NCI-H226 (cell line): Measurements from ENCODE around the gene BMPR1A.
A peak's percentile ranks its signal among the peaks of the same experiment; 100 is the strongest.
"Not testable (repeated sequence)": the region's sequence is repeated elsewhere in the genome, so short reads cannot be mapped to it uniquely, and the experiment has no call there.

Source experiments
- DNase-seq: peaks from one replicate; pipeline ENCODE4 v3.0.0-alpha.2; 2015

Gene BMPR1A

DNA sequence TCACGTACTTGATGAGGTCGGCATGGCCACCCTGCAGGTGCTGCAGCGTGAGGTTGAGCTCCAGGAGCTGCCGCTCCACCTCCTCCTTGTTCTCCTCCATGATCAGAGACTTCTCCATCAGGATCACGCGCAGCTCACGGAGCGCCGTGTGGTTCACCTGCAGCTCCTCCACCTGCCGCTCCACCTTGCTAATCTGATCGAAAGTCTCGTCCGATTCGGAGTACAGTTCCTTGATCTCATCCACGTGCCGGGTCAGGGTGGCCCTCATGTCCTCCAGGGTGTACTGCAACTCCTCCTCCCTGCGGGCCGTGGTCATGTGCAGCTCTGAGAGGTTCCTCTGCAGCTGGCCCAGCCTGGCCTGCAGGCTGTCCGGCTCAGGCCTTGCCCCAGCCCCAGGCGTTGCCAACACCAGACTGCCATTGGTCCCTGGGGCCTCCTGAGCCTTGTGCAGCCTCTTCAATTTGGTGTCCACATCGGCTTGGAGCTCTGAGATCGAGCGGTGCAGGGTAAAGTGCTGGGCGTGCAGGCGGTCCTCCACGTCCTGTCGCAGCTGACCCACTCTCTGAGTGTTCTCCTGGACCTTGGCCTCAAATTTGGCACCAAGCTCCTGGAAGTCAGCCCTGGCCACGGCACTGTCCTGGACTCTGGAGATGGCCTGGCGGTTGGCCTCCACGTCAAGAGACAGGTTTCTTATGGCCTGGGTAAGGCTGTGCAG lies 187.1 kb downstream of the BMPR1A start:
- no peak for DNase-seq

DNA sequence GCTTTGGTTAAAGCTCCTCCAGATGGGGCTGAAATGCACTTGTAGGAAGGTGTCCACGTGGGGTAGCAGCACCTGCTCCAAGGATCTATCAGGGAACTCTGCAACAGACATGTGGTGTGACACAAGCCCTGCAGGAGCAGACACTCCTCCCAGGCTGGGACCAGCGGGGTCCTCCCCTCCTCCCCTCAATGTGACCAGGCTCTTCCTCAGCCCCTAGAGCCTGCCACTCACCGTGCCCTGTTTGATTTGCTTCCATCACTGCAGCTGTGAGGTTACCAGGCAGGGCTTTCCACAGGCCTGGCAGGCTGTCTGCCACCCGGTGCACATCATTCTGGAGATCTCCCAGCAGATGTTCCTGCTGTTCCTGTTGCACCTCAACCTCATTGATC lies 187.6 kb downstream of the BMPR1A start:
- DNase-seq = no peak

DNA sequence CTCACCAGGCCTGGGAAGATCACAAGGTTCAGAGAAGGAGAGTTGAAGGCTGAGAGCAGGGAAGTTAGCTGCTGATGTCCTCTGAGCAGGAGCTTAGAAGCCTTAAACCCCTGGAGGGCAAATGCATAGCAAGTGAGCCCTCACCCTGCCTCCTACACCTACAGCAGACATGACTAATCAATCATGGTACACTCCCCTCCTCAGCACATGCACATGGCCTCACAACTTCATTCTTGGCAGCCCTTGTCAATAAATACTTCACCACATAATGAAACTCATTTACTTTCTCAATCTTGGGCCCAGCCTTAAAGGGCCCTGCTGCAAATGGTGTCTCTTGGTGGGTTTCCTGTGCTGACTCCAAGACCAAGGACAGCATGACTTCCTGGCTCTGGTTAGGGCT lies 188.1 kb downstream of the BMPR1A start:
- peak; percentile 51 for DNase-seq

DNA sequence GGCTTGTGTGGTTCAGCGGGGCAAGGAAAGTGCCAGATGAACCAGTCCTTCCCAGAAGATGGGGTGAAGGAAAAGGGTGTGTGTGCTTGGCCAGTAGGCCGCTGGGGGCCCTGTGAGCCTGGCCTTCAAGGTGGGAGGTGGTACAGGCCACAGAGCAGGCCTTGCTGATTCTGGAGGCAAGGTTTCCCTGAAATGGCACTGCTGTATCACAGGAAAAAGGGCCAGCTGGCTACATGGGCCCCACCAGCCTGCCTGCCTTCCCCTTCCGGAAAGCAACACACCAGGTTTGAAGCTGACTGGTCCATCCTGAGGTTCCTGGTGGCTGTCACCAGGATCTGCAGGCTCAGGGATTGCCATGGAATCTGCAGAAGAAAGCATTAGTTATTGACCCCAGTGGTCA lies 188.5 kb downstream of the BMPR1A start:
- no peak for DNase-seq

DNA sequence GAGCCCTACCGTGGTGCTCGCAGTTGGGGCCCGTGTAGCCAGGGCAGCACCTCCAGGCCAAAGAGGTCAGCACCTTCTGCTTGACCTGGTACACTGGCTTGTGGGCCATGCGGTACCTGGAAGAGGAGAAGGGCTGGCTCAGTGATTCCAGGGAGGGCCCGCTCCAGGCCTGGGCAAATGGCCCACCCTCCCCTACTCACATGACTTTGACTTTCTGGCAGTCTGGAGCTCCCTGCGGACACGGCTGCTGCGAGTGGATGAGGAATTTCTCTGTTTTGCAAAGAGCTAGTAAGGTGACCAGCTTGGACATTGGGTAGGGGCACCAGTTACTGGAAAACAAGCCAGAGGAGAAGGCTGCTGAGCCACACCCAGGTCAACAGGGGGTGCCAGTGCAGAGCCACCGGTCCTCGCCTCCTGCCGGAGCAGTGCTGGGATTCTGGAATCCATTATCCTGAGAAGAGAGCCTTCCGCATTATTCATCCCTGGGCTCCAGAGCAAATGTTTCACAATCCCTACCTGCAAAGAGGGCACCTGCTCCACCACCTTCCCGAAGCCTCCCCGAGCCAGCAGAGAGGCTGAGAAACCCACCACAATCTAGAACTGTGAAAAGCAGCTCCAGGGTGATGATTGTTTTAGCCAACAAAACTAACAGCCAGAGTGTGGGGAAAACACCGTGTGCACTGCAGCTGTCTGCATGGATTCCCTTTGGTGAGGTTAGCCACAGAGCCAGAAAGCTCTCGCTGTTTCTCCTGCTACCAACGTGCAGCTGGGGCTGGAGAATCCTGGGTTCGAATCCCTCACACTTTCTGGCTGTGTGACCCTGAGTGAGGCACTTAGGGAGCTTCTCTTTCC lies 189.2 kb downstream of the BMPR1A start:
- DNase-seq = no peak

DNA sequence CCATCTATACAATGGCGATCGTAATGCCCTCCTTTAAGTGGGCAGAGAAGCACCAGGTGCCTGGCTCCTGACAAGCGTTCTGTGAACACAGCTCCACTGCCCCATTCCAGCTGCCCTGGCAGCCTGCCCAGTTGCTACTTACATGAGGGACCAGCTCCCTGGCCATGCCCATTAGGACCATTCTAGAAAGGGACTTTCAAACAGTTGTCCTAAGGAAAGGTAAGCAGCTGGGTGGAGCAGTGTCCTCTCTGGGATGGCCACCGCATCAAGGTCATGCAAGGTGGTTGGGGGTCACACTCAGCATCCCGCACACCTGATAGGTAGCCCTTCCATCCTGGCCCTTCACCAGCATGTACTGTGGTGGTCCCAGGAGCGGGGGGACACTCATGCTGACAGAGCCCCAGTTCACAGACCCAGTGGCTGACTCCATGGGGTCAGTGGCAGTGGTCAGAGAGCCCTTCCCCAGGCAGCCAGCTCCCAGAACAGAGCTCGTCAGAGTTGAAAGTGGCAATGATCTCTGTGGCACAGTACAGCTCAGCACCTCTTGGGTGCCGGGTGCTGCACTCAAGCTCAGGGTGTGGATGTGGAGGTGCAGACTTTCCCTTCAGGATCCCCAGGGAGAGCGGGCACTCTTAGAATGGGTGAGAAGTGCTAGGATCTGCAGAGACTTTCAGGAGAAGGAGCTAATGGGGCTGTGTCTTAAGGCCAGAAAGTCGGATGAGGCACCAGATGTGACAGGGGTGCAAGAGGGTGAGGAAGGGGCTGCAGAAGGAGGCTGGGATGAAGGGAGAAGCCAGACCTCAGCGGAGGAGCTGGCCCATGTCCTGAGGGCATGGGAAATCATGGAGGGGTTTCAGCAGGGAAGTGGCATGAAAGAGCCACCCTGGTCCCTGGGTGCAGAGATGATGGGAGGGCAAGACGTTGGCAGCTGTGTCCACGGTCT lies 190.1 kb downstream of the BMPR1A start:
- no peak for DNase-seq

DNA sequence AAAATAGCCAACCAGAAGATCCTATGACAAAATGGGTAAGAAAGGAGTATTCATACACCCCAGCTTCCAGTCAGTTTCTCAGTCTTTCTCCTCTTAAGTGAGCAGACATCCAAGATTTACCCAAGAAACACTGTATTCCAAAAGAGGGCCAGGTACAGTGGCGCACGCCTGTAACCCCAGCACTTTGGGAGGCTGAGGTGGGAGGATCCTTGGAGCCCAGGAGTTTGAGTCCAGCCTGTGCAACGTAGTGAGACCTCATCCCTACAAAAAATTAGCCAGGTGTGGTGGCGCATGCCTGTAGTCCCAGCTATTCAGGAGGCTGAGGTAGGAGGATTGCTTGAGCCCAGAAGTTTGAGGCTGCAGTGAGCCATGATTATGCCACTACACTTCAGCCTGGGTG lies 191.4 kb downstream of the BMPR1A start:
- DNase-seq = not testable (repeated sequence)

DNA sequence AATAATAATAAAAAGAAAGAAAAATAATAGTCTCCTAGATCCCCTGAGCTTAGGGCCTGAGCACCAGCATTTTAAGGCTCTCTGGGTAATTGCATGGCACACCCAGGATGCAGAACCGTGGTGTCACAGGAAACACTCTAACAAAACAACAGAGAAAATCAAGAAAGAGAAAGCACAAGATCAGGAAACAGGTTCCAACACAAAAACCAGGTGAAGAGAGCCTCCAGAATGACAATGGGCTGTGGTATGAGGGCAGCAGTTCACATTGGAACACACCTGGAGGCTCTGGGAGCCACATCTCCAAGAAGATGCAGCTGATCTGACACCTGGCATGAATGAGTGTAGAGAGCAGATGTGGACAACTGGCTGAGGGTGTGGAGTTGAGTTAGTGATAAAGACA lies 193.9 kb downstream of the BMPR1A start:
- no peak for DNase-seq

DNA sequence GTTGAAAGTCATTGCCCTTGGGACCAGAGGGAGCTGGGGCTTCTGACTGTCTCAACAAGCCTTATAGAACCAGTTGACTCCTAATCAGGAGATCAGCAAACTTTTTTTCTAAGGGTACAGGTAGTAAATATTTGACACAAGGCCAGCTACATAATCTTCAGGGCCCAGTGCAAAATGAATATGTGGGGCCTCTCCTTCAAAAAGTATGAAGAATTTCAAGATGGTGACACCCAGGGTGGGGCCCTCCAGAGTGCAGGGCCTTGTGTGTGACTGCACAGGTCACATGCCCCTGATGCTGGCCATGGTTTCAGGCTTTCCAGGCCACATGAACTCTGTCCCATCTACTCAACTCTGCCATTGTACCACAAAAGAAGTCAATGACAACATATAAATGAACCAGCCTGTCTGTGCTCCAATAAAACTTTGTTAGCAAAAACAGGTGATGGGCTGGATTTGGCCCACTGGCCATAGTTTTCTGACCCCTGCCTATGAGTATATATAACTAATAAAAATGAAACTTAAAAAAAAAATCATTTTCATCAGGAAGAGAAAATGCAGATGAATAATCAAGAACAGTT lies 194.9 kb downstream of the BMPR1A start:
- no peak for DNase-seq

DNA sequence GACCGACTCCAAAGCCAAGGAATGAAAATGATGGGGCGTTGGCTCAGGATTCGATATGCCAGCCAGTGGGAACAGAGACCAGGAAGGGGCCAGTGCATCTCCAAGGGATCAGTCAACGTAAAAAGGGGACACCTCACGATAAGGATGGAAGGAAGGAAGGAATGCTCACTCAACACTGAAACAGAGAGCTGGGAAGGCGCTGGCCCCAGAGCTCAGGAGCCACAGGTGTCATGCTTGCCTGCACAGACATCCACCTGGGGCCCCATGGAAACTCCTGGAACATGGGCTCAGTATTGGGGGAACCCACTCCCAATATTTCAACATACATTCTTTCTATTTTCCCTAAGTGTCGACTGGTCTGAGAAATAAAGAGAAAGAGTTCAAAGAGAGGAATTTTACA lies 195.7 kb downstream of the BMPR1A start:
- DNase-seq = no peak

DNA sequence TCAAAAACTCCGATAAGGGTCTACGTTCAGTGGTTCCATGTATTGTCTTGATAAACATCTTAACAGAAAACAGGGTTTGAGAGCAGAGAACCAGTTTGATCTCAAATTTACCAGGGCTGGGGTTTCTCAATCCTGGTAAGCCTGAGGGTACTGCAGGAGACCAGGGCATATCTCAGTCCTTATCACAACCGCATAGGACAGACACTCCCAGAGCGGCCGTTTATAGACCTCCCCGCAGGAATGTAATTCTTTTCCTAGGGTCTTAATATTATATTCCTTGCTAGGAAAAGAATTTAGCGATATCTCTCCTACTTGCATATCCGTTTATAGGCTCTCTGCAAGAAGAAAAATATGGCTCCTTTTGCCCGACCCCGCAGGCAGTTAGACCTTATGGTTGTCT lies 196.3 kb downstream of the BMPR1A start:
- DNase-seq = not testable (repeated sequence)

DNA sequence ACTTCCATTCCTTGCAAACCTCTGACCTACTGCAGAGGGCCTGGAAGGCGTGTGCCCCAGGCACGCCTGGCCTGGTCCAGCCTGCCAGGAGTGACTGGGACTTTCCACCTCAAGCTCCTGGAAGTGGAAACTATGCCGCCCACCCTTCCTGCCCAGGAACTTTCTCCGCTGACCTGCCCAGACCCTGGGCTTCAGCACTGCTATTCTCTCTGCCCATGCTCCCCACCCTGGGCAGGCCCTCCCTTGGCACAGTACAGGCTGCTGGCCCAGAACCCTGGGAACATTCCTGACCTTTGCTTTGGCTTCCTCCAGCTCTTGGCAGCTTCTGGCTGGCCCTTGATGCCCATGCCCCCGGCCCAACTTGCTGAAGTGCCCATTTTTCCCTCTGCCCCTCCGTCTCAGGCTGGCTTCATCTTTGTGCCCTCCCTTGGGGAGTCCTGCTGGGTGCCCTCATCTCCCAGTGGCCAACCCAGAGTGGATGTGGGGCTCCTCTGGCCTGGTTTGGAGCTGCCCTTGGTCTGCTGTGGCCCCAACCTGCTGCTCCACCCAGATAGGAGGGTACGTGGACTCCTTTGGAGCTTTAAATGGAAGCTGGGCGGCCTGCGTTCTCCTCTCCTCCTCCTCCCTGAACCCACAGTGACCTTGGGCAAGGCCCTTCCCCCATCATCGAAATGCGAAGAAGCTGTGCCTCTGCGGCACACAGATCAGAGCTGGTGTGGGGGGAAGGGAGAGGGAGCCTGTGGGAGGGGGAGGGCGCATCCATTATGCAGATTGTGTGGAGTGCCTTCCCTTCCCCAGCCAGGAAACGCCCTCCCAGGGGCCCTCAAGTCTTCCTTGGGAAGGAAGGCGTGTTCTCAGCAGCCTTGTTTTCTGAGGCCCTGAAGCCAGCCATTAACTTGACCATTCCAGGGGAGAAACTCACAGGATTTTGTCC lies 197.6 kb downstream of the BMPR1A start:
- DNase-seq = no peak

DNA sequence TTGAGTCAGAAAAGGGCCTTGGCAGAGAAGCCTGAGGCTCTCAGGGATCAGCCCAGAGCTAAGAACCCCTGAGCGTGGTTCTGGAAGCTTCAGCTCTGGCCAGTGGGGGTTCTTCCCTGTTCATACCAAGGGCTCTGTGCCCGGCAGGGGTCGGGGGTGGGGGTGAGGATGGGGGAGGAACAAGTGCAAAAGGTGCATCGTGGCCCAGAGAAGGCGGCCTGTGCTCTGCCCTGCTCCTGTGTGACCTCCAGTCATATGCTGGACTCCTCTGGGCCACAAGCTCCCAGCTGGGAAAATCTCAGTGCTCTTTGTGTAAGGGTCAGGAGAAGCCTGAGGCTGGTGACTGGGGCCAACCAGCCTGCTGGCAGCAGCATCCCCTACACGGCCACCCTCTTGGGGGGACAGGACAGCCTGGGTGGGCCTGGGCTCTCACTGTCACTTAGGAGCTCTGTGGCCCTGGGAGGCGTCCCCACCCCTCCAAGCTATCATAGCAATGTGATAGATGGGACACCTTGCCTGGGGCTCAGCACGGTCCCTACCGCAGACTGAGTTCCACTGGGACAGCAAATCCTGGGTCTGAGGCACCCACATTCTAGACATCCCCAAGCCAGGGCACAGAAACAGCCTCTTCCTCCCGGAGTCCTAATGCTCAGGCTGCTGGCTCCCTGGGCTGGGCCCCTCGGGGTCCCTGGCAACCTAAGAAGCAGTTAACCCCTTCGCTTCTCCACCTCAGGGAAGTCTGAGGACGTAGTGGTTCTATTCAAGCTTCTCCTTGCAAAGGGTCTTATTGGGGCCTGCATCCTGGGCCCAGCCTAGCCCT lies 198.5 kb downstream of the BMPR1A start:
- no peak for DNase-seq

DNA sequence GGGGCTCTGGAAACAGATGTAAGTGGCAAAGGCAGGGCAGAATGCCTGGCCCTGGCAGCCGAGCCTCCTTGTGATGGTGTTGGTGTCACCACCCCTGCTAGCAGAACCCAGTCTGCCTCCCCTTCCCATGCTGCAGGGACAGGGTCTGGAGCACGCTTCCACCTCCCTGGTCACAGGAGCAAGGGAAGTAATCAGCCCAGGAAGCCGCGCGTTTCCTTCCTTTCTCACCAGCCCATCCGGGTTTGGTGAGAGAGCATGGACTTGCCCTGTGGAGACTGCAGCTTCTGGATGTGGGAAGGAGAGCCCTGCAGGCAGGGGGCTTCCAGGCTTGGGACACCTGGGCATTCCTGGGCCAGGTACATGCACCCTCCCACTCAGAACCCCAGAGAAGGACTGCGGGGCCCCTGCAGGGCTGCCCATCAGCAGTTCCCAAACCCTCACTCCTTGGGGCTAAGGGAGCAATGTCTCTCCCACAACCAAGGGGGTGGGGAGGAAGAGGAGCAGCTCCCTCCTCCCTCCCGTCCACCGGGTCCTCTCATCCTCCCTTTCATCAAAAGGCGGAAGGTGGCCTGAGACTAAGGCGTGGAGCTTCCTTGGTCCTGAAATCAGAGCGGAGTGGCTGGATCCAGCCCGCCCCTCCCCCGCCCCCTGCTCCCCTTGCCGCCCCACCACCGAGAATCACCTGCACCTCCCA lies 199.2 kb downstream of the BMPR1A start:
- no peak for DNase-seq

DNA sequence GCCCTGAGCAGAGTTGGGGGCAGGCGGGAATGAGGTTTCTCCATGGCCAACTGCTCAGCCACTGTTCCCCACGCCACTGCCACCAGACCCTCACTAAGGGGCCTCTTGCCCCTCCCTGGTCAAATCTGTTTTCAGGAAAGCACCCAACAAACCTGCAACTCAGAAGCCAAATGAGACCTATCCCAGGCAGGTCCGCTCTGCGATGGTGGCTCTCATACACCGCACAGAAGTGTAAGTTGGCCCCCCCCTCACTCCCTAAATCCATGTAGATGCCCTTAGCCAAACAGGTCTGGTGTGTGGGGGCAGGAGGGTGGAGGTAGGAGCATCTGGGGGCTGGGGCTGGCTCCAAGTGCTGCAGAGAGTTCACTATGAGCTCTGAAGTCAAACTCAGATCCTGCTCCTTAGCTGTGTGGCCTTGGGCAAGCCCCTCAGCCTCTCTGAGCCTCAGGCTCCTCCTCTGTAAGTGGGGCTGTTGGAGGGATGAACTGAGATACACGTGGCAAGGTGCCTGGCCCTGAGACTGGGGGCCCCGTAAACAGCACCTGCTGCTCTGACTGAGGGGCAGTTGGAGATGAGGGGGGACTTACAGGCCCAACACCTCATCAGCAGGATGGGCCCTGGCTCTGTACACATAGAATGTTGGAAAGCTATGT lies 199.9 kb downstream of the BMPR1A start:
- no peak for DNase-seq

DNA sequence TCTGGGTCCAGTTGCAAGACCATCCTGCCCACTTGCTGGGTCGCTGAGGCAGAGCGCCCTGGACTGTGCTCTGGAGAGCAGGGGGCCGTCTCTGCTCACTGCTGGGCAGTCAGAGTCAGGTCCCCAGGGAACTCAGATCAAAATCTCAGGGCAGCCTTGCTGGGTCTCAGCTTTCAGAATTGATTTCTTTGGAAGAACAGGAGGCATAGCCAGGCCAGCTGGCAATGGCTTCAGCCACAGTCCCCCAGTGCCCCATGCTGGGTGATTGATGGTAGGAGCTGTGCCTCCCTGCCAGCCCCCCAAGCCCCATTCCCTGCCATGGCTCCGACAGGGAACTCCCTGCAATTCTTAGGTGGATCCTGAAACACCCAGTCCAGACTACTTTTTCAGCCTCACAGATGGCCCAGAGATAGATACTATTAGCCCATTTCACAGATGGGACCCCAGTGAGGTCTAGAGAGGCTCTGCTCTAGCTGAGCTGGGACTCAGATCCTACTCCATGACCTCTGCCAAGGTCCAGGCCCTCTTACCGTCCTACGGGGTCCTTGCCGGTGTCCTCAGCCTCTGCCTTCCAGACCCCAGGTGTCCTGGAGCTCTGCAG lies 200.5 kb downstream of the BMPR1A start:
- DNase-seq = no peak

DNA sequence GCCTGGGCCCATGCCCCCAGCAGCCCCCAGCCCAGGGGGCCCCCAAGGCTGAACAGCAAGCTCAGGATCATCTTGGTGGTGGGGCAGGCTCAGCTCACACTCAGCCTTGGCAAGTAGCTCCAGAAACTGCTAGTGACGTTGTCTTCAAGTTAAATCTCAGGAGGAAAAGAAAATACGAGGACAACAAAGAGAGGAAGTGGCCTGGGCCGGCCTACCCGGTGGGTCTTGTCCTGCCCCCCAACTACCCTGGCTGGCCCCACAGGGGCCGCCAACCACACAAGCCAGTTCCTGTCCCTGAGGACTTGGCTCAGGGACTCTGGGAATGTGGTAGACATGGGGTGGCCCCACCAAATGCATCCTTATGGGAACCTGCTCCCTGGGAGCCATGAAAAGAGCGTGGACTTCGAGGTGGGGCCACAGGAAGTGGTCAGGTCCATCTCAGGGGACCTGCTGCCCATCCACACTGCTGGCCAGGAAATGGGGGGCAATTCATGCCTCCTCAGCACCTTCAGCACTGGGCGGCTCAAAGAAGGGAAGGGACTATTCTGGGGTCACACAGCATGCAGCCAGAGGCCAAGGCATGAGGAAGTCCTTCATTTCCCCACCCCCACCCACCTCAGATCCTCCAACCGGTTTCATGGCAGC lies 201.2 kb downstream of the BMPR1A start, which contains the start of gene MMRN2:
Gene MMRN2 (minus strand): TSS at position 145 of the 645 bp plus-strand sequence. CDS start 74 bp downstream, at position 71.
- no peak for DNase-seq

DNA sequence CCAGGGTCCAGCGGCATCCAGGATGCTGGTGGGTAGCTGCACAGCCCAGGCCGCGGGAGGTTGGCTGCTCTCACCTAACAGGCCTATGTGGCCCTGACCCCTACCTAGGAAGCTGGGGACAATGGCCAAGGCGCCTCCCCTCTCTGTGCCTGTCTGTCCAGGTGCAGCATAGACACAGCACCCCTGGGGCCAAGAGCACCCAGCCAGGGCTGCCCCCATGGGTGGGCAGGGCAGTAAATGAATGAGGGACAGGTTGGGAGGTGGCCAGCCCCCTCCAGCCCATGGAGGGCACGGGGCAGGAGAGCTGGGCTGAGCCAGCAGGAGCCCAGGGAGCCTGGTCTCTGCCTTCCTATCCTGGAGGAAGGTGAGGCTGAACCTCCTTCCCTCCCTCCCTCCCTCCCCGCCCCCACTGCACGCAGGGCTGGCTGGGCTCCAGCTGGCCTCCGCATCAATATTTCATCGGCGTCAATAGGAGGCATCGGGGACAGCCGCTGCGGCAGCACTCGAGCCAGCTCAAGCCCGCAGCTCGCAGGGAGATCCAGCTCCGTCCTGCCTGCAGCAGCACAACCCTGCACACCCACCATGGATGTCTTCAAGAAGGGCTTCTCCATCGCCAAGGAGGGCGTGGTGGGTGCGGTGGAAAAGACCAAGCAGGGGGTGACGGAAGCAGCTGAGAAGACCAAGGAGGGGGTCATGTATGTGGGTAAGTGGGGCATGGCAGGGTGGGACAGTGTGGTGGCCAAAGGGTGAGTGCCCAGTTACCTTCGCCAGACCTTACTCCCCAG lies 201.9 kb downstream of the BMPR1A start, which contains the start of gene SNCG:
Gene SNCG (plus strand): TSS at position 484 of the 785 bp plus-strand sequence. CDS start 99 bp downstream, at position 583.
- no peak for DNase-seq
